NCI-H1105 treated with DMSO at 0.1 percent for 48 hours (cell line): ENCODE measurements around the gene CAMK2D.

Source experiments
- DNase-seq: peaks from one replicate; lab custom pipeline; 2025; lab: John Stamatoyannopoulos, UW

The CAMK2D gene

GRCh38 chr4:113682730-113683537 is 78.6 kb downstream of the CAMK2D start:
- DNase-seq: peak; percentile 65

DNA sequence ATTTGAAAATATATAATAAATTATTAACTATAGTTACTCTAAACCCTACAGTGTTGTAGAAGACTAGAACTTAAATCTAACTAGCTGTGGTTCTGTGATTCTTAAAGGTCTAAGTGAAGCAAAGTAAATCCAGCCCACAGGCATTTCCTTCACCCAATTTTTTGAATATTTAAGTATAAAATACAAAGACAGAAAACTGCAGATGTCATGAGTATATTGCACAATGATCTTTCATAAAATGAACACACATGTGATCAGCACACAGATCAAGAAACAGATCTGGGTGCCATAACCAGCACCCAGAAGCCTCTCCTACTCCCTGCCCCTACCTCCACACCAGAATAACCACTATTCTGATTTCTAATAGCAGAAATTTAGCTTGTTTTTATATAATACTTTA is 82.9 kb downstream of the CAMK2D start:
- DNase-seq: no peak

DNA sequence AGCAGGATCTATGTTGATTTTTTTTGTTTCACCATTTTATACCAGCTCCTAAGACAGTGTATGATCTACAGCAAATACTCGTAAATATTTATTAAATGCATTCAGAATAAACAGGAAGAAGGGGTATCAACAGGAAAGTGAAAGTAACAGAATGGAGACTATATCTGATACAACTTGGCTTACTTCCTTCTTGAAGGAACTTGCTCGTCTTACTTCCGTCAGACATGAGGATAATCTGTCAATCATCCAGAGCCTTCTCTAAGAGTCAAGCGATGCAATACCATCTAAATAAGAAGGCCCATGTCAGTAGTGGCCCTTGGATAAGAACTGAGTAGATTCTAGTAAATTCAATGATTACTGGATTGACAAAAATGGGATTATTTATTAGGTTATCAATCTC is 84.2 kb downstream of the CAMK2D start:
- DNase-seq: no peak

- DNase-seq: peak; percentile 66
These were observed 85.5 kb downstream of the CAMK2D start for GRCh38 chr4:113675731-113676697.

DNA sequence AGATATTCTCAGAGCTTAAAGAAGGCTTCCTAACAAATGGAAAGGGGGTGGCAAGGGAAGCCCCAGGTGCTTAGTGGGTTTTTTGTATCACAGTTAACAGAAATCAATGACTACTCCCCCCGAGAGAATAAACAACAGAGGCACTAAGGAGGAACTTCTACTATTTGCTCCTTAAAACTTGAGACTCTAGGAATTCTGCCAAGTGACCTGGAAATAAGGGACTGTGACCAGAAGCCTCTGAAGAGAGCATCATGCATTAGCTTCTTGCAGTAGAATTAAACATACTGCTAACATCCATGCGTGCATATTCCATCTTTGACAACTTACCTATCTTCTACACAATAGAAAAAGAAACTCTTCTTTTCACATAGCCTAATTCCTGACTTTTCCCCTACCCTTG is 86.8 kb downstream of the CAMK2D start:
- no peak for DNase-seq

GRCh38 chr4:113674251-113674650 is 87.3 kb downstream of the CAMK2D start:
- DNase-seq: peak; percentile 14

GRCh38 chr4:113673450-113673849 is 88.1 kb downstream of the CAMK2D start:
- no peak for DNase-seq

DNA sequence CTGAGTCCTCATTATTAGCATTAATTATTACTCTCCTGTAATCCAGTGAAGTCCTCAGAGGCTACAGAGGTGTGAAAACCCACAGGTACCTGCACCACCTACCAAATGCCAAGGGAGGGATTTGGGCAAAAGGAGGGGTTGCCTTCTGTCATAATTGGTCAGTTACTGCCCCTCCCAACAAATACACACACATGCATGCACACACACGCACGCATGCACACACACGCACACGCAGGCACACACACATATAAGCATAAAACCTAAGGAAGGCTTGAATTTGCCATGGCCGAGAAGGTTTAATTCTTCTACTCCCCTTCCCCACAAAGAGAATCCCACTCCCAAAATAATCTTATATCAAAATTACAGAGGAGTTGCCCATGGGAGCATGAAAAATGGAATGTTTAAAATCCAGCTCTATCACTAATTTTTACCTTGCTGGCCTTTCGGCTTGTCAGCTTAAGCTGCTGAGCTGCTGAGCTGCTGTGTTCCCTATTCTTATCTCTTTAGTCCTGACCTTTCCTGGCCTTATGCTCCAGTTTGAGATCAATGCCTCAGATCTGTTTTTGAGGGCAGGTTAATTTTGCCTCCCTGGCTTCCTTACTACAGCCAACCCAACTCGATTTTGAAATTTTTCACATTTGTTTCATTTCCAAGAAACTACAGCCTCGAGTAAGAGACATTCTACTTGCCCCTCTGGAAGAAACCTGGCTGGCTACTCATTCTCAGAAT is 95.0 kb downstream of the CAMK2D start:
- DNase-seq: no peak

DNA sequence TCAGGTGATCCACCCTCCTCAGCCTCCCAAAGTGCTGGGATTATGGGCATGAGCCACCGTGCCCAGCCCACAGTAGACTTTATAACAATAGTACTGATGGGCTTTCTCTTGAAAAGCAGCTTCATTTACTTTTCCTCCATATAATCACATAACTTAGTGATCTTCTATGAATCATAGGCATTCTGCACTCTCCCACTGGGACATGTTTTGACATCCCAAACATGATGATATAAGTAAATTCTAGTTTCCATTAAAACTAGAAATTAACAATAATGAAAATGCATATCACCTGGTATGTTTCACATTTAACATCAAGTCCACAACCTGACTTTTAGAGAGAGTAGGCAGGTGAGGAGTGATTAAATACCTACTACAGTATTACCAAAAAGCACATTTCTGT is 96.5 kb downstream of the CAMK2D start:
- no peak for DNase-seq

GRCh38 chr4:113662581-113662980 is 99.0 kb downstream of the CAMK2D start:
- no peak for DNase-seq

GRCh38 chr4:113659127-113659526 is 102.4 kb downstream of the CAMK2D start:
- DNase-seq: no peak

- DNase-seq: peak; percentile 11
These were observed 103.8 kb downstream of the CAMK2D start for GRCh38 chr4:113657586-113658233.

DNA sequence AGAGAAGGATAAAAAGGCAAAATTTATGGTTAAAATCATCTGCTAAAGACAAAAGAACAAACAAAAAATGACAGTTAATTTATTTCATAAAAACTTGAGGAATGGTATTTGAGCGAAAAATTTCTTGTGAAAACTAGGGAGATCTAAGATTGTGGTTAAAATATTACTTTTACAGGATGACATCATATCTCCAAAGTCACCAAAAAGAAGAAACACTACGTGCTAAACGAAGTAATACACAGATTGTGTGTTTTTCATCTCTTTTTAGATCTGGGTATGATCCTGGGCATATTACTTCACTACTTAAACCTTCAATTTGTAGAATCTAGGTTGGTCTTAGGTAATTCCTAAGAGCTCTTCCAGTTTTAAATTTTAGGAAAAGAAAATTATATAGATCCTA is 107.7 kb downstream of the CAMK2D start:
- DNase-seq: no peak

- DNase-seq: no peak
These were observed 115.1 kb downstream of the CAMK2D start for GRCh38 chr4:113646442-113646822.

GRCh38 chr4:113645771-113646441 is 115.6 kb downstream of the CAMK2D start:
- no peak for DNase-seq

DNA sequence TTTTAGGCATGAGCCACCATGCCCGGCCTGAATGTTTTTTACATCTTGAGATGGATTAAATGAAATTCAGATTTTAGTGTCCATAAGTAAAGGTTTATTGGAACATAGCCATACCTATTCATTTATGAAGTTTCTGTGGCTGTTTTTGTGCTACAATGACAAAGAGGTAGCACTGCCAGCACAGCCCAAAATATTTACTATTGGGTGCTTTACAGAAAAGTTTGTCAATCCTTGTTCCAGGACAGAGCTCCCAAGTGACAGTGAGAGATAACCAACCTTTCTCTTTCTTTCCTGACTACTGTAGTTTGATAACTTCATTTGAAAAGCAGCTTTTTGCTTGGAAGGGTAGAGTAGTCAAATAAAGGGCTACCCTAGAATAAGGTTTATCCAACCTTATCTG is 116.2 kb downstream of the CAMK2D start:
- DNase-seq: no peak

- DNase-seq: no peak
These were observed 117.1 kb downstream of the CAMK2D start for GRCh38 chr4:113644398-113644797.

DNA sequence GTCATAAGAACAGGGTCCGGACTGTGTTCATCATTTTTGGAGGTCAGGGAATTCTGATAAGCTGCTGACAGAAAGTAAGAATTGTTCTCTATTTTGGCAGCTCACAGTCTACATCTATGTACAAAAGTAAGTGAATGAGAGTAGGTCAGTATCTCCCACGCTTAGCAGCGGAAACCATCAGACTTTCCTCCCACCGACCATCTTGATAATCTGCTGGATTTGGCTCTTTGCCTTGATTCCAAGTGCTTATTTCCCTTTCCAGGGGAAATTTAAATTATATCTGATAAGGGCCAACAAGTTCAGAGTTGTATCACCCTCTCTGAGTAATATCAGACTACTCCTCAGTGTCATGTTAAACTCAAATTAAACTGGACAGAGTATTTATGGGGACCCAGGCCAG is 118.0 kb downstream of the CAMK2D start:
- DNase-seq: no peak

DNA sequence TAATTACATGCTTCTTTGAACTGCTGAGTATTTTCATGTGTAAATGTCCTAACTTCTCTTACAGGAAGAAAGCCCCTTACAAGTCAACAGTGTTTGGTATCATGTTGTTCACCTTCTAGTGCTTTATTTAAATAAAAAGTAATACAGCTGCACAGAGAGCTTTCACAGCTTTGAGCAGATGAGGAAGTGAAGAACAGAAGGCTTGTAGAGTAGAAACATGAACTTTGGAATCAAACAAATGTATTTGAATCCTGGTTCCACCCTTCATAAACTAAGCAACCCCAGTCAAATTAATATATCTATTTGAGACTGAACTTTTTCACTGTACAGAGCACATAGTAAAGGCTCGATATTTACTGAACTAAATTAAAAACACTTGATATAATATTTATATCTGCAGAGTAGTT is 120.5 kb downstream of the CAMK2D start:
- no peak for DNase-seq

GRCh38 chr4:113639326-113639725 is 122.2 kb downstream of the CAMK2D start:
- no peak for DNase-seq

DNA sequence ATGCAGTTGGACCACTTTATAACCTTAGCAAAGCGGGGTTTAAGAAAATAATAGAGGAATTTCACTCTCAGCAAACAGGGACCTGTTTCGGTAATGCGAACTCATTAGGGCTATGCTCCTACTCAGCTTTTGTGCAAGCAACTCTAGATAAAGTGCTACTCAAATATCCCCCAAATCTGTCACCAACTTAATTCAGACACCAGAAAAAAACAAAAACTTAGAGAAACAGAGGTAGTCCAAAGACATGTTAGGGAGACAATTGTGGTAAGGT is 123.0 kb downstream of the CAMK2D start:
- DNase-seq: no peak
